Naive thymus-derived CD4-positive, alpha-beta T cell (primary cell): Measurements from ENCODE around the gene PCSK2. TPM values are rescaled to one million over a fixed set of nuclear protein-coding genes. Genes with fewer than 3 reads are reported as not detected.

Experiments used
- ATAC-seq: fragments of 150-1000 bp; cut with Tn5 transposase; 2 replicates; pipeline ENCODE4 v1.10.0; 2021; ENCODE audit warnings: mild to moderate bottlenecking, moderate library complexity
- CTCF ChIA-PET: fragments of 350-600 bp; sonication (Branson Sonifier 250); formaldehyde crosslinking; loops from one replicate; lab custom pipeline; 2021; ENCODE audit warnings: antibody characterized with exemption; lab: Charles Lee
- POLR2A ChIA-PET: fragments of 350-600 bp; sonication (Branson Sonifier 250); formaldehyde crosslinking; loops from one replicate; lab custom pipeline; 2021; ENCODE audit warnings: antibody characterized with exemption, inconsistent platforms; lab: Charles Lee
- DNase-seq, 9 donors: peaks; one replicate each; pipeline versions ENCODE4 v3.0.0 to v3.0.0-alpha.2; 2020 to 2022; ENCODE audit warnings: mixed read lengths in 1 of 9
- H3K27ac ChIP-seq: one replicate; pipeline ENCODE4 v1.7.0; 2013; ENCODE audit warnings: mild to moderate bottlenecking, low read depth, low read length, moderate library complexity
- H3K27me3 ChIP-seq, 2 donors: one replicate each; pipeline ENCODE4 v1.7.0; 2013; ENCODE audit warnings: low read length in 2 of 2, mild to moderate bottlenecking in 2 of 2, moderate library complexity in 2 of 2; ENCODE audit not compliant: control insufficient read depth in 2 of 2, insufficient read depth in 2 of 2
- H3K36me3 ChIP-seq, 3 experiments: 1 replicate in 2 of 3; 2 replicates in 1 of 3; pipeline ENCODE4 v1.7.0; 2013; ENCODE audit warnings: low read length in 3 of 3, mild to moderate bottlenecking in 3 of 3, moderate library complexity in 1 of 3; ENCODE audit not compliant: insufficient read depth in 3 of 3, control insufficient read depth in 2 of 3
- H3K4me1 ChIP-seq, 2 donors: one replicate each; pipeline ENCODE4 v1.7.0; 2013; ENCODE audit warnings: low read length in 2 of 2, mild to moderate bottlenecking in 2 of 2, moderate library complexity in 1 of 2; ENCODE audit not compliant: control insufficient read depth in 2 of 2, insufficient read depth in 2 of 2
- H3K4me3 ChIP-seq: 2 replicates; pipeline ENCODE4 v1.7.0; 2013; ENCODE audit warnings: mild to moderate bottlenecking, low read length
- H3K9me3 ChIP-seq, 3 experiments: 1 replicate in 2 of 3; 2 replicates in 1 of 3; pipeline ENCODE4 v1.7.0; 2013; ENCODE audit warnings: low read length in 3 of 3; ENCODE audit not compliant: control insufficient read depth in 2 of 3
- H3K27ac Mint-ChIP-seq, 9 donors: one replicate each; pipeline ENCODE4 v1.8.0; 2020 to 2022; ENCODE audit warnings: mixed read lengths in 9 of 9, mild to moderate bottlenecking in 8 of 9, moderate library complexity in 5 of 9, inconsistent platforms in 2 of 9
- H3K27me3 Mint-ChIP-seq, 5 donors: one replicate each; pipeline ENCODE4 v1.8.0; 2021 to 2022; ENCODE audit warnings: mixed read lengths in 5 of 5, mild to moderate bottlenecking in 1 of 5
- H3K36me3 Mint-ChIP-seq, 5 donors: one replicate each; pipeline ENCODE4 v1.8.0; 2020 to 2022; ENCODE audit warnings: mixed read lengths in 5 of 5, mild to moderate bottlenecking in 3 of 5, inconsistent platforms in 1 of 5
- H3K4me1 Mint-ChIP-seq, 7 donors: one replicate each; pipeline ENCODE4 v1.8.0; 2020 to 2022; ENCODE audit warnings: mixed read lengths in 7 of 7, mild to moderate bottlenecking in 3 of 7, inconsistent platforms in 1 of 7
- H3K4me3 Mint-ChIP-seq, 10 donors: one replicate each; pipeline ENCODE4 v1.8.0; 2020 to 2022; ENCODE audit warnings: mild to moderate bottlenecking in 10 of 10, mixed read lengths in 10 of 10, moderate library complexity in 6 of 10, inconsistent platforms in 2 of 10
- H3K9me3 Mint-ChIP-seq, 11 donors: one replicate each; pipeline ENCODE4 v1.8.0; 2020 to 2022; ENCODE audit warnings: mixed read lengths in 11 of 11, mild to moderate bottlenecking in 4 of 11, inconsistent platforms in 1 of 11, moderate library complexity in 1 of 11
- intact Hi-C, 2 donors: fragments of 100-400 bp; cut with micrococcal nuclease; formaldehyde crosslinking; loops; one replicate each; pipeline ENCODE4 v1.15.1; 2023
- polyA plus RNA-seq, 2 donors: library from polyadenylated mRNA; unstranded; fragments of 300-500 nt; fragmentation: Illumina TruSeq; gene quantifications; one replicate each; pipeline ENCODE4 v1.2.3, GENCODE V29; 2021
- total RNA-seq, 6 experiments: library from RNA in 5 of 6; stranded (reverse) in 5 of 6; gene quantifications; 1 replicate in 5 of 6; 2 replicates in 1 of 6; pipeline ENCODE4 v1.2.3 and lab custom pipeline; 2021 to 2026

The PCSK2 gene
- total and polyA plus RNA-seq, 7 experiments from 2014 or later: not detected

DNA sequence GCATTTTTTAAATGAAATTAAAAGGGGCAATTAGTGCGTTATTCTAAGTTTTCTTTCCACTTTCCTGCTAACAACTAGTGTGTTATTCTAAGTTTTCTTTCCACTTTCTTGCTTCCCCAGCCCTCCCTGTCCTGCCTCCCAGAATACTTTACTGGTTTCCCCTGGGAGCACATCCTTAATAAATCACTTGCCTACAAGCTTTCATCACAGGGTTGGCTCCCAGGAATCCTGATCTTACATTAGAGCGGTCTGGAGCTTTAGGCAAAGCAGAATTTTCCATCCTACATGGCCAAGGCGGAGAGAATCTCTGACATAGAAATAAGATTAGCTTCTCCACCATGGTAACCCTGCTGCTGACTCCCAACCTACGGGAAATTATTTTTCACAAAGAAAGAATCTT is 154.0 kb downstream of the PCSK2 start:
- Mint-ChIP-seq H3K4me1 (no peaks in the 10 kb centered on the region), H3K9me3 (peaks cover 0 to 3% (median 0%) of the 10 kb centered on the region in 11 donors), H3K4me3 (no peak overlapping the region), H3K36me3 (no peaks in the 10 kb centered on the region), H3K27me3 (peaks cover 0 to 14% (median 12%) of the 10 kb centered on the region in 5 donors), H3K27ac (no peak overlapping the region)
- no peak overlapping the region for H3K27ac ChIP-seq
- H3K27me3 ChIP-seq: no peaks in the 10 kb centered on the region
- DNase-seq: no peak
- ATAC-seq: no peak
- intact Hi-C loops: no loop called here
- no peaks in the 10 kb centered on the region for H3K9me3 ChIP-seq
- H3K36me3 ChIP-seq: no peaks in the 10 kb centered on the region
- ChIA-PET POLR2A (no interaction called here), CTCF (interaction anchor here (0.7 kb wide), 1 partner anchor 1532 kb away, joined by 3 read pairs; no protein-coding TSS in a partner anchor)
- H3K4me1 ChIP-seq: no peaks in the 10 kb centered on the region
- H3K4me3 ChIP-seq: no peak overlapping the region

DNA sequence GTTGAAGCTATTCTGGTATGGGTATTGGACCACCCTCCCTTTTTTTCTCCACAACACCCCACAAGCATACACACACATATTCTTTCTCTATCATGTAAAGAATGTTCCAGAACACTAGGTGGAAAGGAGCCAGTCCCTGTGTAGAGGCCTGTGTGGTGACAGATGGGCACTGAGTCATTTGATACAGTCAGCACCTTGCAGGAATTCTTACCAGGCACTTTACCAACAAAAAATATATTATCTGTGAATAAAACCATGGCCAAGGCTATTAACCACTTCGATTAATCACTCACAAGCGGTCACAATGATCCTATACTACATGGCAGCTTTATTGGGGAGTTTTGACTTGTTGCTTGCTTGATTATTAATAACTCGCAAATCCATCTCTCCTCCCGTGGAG is 154.9 kb downstream of the PCSK2 start:
- Mint-ChIP-seq H3K36me3 (no peaks in the 10 kb centered on the region), H3K4me1 (no peaks in the 10 kb centered on the region), H3K27me3 (peaks cover 0 to 20% (median 12%) of the 10 kb centered on the region in 5 donors), H3K27ac (no peak overlapping the region), H3K4me3 (no peak overlapping the region), H3K9me3 (peaks cover 0 to 3% (median 0%) of the 10 kb centered on the region in 11 donors)
- CTCF ChIA-PET: no interaction called here
- H3K9me3 ChIP-seq: no peaks in the 10 kb centered on the region
- intact Hi-C loops: no loop called here
- DNase-seq: no peak
- no peak overlapping the region for H3K4me3 ChIP-seq
- no peak for ATAC-seq
- H3K27ac ChIP-seq: no peak overlapping the region
- H3K36me3 ChIP-seq: no peaks in the 10 kb centered on the region
- no peaks in the 10 kb centered on the region for H3K27me3 ChIP-seq
- POLR2A ChIA-PET: no interaction called here
- no peaks in the 10 kb centered on the region for H3K4me1 ChIP-seq

DNA sequence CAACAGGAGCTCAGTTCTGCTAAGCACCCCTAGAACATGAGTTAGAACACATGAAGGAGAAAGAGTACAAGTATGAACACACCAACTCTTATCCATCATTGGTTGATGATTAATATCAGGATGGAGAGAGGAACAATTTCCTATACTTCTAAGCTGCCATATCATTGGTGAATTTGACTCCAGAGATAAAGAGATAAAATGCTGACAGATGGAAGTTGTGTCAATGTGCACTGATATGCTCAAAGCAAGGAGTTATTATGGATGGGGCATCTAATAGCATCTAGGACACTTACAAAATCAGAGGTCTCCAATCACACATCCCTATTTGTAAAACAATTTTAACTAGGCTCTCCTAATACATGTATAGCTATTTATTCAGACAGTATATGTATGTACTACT is 159.0 kb downstream of the PCSK2 start:
- Histone ChIP-seq H3K27me3 (no peaks in the 10 kb centered on the region), H3K27ac (no peak overlapping the region), H3K9me3 (no peaks in the 10 kb centered on the region), H3K36me3 (no peaks in the 10 kb centered on the region), H3K4me1 (no peaks in the 10 kb centered on the region), H3K4me3 (no peak overlapping the region)
- no peak for ATAC-seq
- Mint-ChIP-seq H3K4me1 (no peaks in the 10 kb centered on the region), H3K9me3 (peaks cover 0 to 3% (median 0%) of the 10 kb centered on the region in 11 donors), H3K36me3 (peaks cover 0 to 3% (median 0%) of the 10 kb centered on the region in 5 donors), H3K27me3 (peaks cover 0 to 33% (median 29%) of the 10 kb centered on the region in 5 donors), H3K27ac (no peak overlapping the region), H3K4me3 (no peak overlapping the region)
- DNase-seq: no peak
- CTCF ChIA-PET: interaction anchor here (0.6 kb wide), 1 partner anchor 502 kb away, joined by 3 read pairs; no protein-coding TSS in a partner anchor
- POLR2A ChIA-PET: no interaction called here
- intact Hi-C loops: no loop called here

DNA sequence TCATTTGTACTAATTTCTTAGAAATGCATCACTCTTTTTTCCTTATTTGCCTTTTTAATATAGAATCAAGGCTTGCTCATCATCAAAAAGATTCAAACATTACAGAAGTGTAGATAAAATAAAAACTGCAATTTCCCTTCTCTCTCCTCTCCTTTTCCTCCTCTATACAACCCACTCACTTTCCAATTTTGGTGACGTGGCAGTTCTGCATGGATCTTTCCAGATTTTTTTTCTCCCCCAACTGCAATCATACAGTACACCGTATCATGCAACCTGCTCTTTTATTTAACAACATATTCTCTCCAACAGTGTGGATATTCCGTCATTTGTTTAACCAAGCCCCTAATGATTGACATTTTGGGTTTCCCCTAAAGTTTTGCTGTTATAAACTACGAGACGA is 163.8 kb downstream of the PCSK2 start:
- no peak for ATAC-seq
- Histone ChIP-seq H3K27ac (no peak overlapping the region), H3K4me3 (no peak overlapping the region), H3K4me1 (no peaks in the 10 kb centered on the region), H3K27me3 (no peaks in the 10 kb centered on the region), H3K9me3 (no peaks in the 10 kb centered on the region), H3K36me3 (no peaks in the 10 kb centered on the region)
- POLR2A ChIA-PET: no interaction called here
- no peak overlapping the region for H3K4me3 Mint-ChIP-seq
- CTCF ChIA-PET: no interaction called here
- intact Hi-C loops: no loop called here
- DNase-seq: no peak
- H3K27ac Mint-ChIP-seq: no peak overlapping the region
- peaks cover 2 to 26% (median 21%) of the 10 kb centered on the region in 5 donors for H3K27me3 Mint-ChIP-seq
- peaks cover 0 to 3% (median 0%) of the 10 kb centered on the region in 11 donors for H3K9me3 Mint-ChIP-seq
- H3K4me1 Mint-ChIP-seq: peaks cover 0 to 2% (median 0%) of the 10 kb centered on the region in 7 donors
- peaks cover 0 to 3% (median 0%) of the 10 kb centered on the region in 5 donors for H3K36me3 Mint-ChIP-seq

DNA sequence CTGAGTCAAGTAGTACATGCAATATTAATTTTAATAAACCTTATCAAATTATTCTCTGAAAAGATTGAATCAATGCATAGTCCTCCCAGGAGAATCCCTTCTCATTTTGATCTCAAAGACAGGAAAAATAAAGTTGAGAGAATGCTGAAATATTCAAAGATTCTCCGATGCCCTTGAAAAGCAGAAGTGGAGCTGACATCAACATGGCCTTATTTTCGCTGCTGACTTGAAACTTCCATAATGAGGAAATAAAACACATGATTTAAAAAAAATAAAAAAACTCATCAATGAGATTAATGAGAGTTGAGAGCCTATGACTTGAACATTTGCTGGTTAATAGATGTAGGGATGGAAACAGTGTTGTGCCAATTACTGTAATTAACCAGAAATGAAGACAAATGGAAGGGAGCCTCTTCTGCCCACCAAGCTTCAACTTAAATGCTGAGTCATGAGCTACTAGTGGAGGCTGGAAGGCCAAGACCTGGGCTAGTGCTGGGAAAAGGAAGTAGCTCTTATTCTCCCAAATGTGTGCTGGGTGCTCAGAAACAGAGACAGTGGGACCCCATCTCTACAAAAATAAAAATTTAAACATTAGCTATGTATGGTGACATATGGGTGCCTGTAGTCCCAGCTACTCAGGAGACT is 164.4 kb downstream of the PCSK2 start:
- Mint-ChIP-seq H3K36me3 (peaks cover 0 to 3% (median 0%) of the 10 kb centered on the region in 5 donors), H3K27ac (no peak overlapping the region), H3K4me3 (no peak overlapping the region), H3K9me3 (peaks cover 0 to 3% (median 0%) of the 10 kb centered on the region in 11 donors), H3K27me3 (peaks cover 2 to 26% (median 22%) of the 10 kb centered on the region in 5 donors), H3K4me1 (peaks cover 0 to 2% (median 0%) of the 10 kb centered on the region in 7 donors)
- intact Hi-C loops: no loop called here
- POLR2A ChIA-PET: no interaction called here
- DNase-seq (no peak), ATAC-seq (no peak)
- Histone ChIP-seq H3K4me3 (no peak overlapping the region), H3K4me1 (no peaks in the 10 kb centered on the region), H3K36me3 (no peaks in the 10 kb centered on the region), H3K27me3 (no peaks in the 10 kb centered on the region), H3K27ac (no peak overlapping the region), H3K9me3 (no peaks in the 10 kb centered on the region)
- CTCF ChIA-PET: interaction anchor here (0.6 kb wide), 1 partner anchor 18 kb away, joined by 3 read pairs; no protein-coding TSS in a partner anchor

DNA sequence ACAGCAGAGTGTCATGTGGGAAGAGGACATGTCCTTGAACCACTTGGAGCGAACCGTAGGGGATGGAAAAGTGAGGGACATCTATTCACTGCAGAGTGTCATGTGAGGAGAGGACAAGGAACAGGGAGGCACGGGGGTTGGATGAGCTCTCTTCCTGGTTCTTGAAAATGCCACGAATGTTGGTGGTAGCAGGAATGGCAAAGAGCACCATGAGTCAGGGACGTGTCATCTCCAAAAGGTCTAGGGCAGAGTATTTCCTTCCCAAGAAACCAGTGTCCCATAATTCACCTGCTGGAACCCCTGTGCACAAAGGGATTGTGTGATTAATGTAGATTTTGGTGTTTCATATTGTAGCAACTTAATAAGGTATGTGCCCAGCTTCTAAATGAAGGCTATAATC is 167.6 kb downstream of the PCSK2 start:
- H3K4me1 Mint-ChIP-seq: peaks cover 0 to 2% (median 0%) of the 10 kb centered on the region in 7 donors
- intact Hi-C loops: no loop called here
- H3K4me1 ChIP-seq: no peaks in the 10 kb centered on the region
- no peak overlapping the region for H3K4me3 ChIP-seq
- no peaks in the 10 kb centered on the region for H3K36me3 ChIP-seq
- no peak overlapping the region for H3K4me3 Mint-ChIP-seq
- no peak for DNase-seq
- H3K9me3 Mint-ChIP-seq: peaks cover 0 to 4% (median 0%) of the 10 kb centered on the region in 11 donors
- H3K27me3 Mint-ChIP-seq: peaks cover 4 to 15% (median 11%) of the 10 kb centered on the region in 5 donors
- no peaks in the 10 kb centered on the region for H3K36me3 Mint-ChIP-seq
- ATAC-seq: no peak
- POLR2A ChIA-PET: no interaction called here
- H3K27me3 ChIP-seq: no peaks in the 10 kb centered on the region
- CTCF ChIA-PET: no interaction called here
- H3K27ac ChIP-seq: no peak overlapping the region
- H3K27ac Mint-ChIP-seq: no peak overlapping the region
- H3K9me3 ChIP-seq: no peaks in the 10 kb centered on the region

DNA sequence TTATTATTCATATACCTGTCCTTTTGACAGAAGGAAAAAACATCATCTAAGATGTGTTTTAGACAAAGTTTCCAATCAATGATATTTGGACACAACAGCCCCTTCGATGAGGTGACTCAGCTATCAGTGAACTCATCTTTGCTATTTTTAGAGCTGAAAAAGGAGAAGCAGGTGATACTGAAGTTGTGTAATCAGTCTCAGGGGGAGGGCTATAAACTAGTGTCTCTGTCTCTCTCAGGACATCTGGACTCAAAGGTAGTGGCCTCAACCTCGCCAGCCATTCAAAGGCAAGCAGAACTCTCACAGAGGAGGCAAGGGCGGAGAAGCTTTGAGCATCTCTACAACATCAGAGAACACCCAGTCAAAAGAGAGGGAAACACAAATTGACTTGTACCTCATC is 168.9 kb downstream of the PCSK2 start:
- intact Hi-C loops: no loop called here
- ATAC-seq: no peak
- H3K4me1 Mint-ChIP-seq: peaks cover 0 to 2% (median 0%) of the 10 kb centered on the region in 7 donors
- no peaks in the 10 kb centered on the region for H3K36me3 Mint-ChIP-seq
- no peaks in the 10 kb centered on the region for H3K9me3 ChIP-seq
- no peaks in the 10 kb centered on the region for H3K4me1 ChIP-seq
- peaks cover 0 to 4% (median 0%) of the 10 kb centered on the region in 11 donors for H3K9me3 Mint-ChIP-seq
- no peak overlapping the region for H3K4me3 ChIP-seq
- ChIA-PET CTCF (no interaction called here), POLR2A (no interaction called here)
- no peak overlapping the region for H3K27ac Mint-ChIP-seq
- H3K36me3 ChIP-seq: no peaks in the 10 kb centered on the region
- H3K27ac ChIP-seq: no peak overlapping the region
- DNase-seq: no peak
- H3K27me3 ChIP-seq: no peaks in the 10 kb centered on the region
- peaks cover 7 to 14% (median 11%) of the 10 kb centered on the region in 5 donors for H3K27me3 Mint-ChIP-seq
- H3K4me3 Mint-ChIP-seq: no peak overlapping the region
